Coronary artery (tissue), 2 donors: ENCODE data around the gene LYRM9.
"Not testable (repeated sequence)": the region's sequence is repeated elsewhere in the genome, so short reads cannot be mapped to it uniquely, and the experiment has no call there.

Experiments
- DNase-seq: peaks from one replicate; pipeline ENCODE4 v3.0.0-alpha.2; 2017; ENCODE audit warnings: low spot score
- H3K27ac ChIP-seq, 2 donors: fragments of 200-600 bp; sonication (generic); one replicate each; pipeline ENCODE4 v1.5.1; 2016 to 2019
- H3K4me3 ChIP-seq: fragments of 200-600 bp; sonication (generic); 2 replicates; pipeline ENCODE4 v1.5.1; 2016; ENCODE audit warnings: mild to moderate bottlenecking, moderate library complexity
- CTCF ChIP-seq: fragments of 200-600 bp; sonication (generic); IDR thresholded peaks from one replicate; pipeline ENCODE4 v1.5.1; 2019; ENCODE audit warnings: antibody characterized with exemption

The LYRM9 gene

GRCh38 chr17:27918498-27918897, 25.3 kb upstream of the LYRM9 start:
- Histone ChIP-seq H3K4me3 (no peak overlapping the region), H3K27ac (no peak overlapping the region)
- DNase-seq = no peak
- TF ChIP-seq CTCF = no peak

- H3K27ac ChIP-seq = no peak overlapping the region
- no peak for DNase-seq
- TF ChIP-seq CTCF = no peak
- no peak overlapping the region for H3K4me3 ChIP-seq
These were observed 23.8 kb upstream of the LYRM9 start for GRCh38 chr17:27917000-27917399.

DNA sequence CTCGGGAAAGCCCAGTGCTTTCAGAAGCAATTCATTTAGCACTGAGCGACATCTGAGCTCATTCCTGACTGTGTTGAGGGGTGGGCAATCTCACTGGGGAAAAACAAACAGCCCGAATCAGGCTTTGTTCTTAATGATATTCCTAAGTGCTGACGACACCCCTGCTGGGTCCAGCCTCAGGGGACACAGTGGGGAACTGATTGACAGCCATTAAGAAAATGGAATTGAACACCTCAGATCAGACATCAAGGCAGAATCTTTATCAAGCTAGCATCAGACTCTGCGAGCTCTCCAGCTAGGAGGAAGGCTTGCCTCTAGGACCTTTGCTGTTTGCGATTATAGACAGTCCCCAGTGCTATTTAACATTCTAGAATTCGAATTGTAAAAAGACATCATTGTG, 22.5 kb upstream of the LYRM9 start:
- H3K27ac ChIP-seq = no peak overlapping the region
- no peak for DNase-seq
- TF ChIP-seq CTCF = no peak
- H3K4me3 ChIP-seq = no peak overlapping the region

- Histone ChIP-seq H3K4me3 (no peak overlapping the region), H3K27ac (no peak overlapping the region)
- DNase-seq = no peak
- no peak for TF ChIP-seq CTCF
These were observed 21.2 kb upstream of the LYRM9 start for GRCh38 chr17:27914382-27914781.

DNA sequence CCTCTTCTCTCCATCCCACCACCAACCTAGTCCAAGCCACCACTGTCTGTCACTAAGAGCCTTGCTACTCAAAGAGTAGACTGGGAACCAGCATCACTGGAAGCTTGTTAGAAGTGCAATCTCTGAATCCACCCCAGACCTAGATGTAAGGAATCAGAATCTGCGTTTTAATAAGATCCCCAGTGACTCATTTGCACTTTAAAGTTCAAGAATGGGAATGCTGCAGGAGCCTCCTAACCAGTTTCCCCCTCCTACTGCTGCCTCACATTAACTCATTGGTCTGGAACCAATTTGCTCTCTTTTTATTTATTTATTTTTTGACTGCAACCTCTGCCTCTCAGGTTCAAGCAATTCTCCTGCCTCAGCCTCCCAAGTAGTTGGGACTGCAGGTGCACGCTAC, 19.8 kb upstream of the LYRM9 start:
- Histone ChIP-seq H3K27ac (no peak overlapping the region), H3K4me3 (no peak overlapping the region)
- DNase-seq = no peak
- no peak for TF ChIP-seq CTCF

- not testable (repeated sequence) for DNase-seq, H3K27ac ChIP-seq, H3K4me3 ChIP-seq
These were observed 19.1 kb upstream of the LYRM9 start for GRCh38 chr17:27912299-27912698.

DNA sequence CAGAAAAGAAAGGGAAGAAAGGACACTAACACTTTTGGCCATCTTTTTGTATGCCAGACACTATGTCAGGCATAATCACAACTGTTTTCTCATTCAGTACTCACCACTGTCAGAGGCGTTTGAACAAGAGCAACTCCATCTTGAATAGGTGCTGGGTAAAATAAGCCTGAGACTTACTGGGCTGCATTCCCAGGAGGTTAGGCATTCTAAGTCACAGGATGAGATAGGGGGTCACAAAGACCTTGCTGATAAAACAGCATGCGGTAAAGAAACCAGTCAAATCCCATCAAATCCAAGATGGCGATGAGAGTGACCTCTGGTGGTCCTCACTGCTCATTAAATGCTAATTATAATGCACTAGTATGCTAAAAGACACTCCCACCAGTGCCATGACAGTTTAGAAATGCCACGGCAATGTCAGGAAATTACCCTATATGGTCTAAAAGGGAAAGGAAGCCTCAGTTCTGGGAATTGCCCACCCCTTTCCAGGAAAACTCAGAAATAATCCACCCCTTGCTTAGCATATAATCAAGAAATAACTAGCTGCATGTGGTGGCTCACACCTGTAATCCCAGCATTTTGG, 14.9 kb upstream of the LYRM9 start:
- DNase-seq = no peak
- Histone ChIP-seq H3K27ac (no peak overlapping the region), H3K4me3 (no peak overlapping the region)
- TF ChIP-seq CTCF = no peak

GRCh38 chr17:27906623-27907022, 13.5 kb upstream of the LYRM9 start:
- TF ChIP-seq CTCF = no peak
- no peak overlapping the region for H3K27ac ChIP-seq
- DNase-seq = no peak

More at GRCh38 chr17:27906623-27907022, 13.5 kb upstream of the LYRM9 start:
- no peak overlapping the region for H3K4me3 ChIP-seq
